NCI-H2081 treated with DMSO at 0.1 percent for 48 hours (cell line): ENCODE measurements around the gene RDH12.

Experiments used
- DNase-seq: peaks from one replicate; lab custom pipeline; 2025; lab: John Stamatoyannopoulos, UW

The RDH12 gene

DNA sequence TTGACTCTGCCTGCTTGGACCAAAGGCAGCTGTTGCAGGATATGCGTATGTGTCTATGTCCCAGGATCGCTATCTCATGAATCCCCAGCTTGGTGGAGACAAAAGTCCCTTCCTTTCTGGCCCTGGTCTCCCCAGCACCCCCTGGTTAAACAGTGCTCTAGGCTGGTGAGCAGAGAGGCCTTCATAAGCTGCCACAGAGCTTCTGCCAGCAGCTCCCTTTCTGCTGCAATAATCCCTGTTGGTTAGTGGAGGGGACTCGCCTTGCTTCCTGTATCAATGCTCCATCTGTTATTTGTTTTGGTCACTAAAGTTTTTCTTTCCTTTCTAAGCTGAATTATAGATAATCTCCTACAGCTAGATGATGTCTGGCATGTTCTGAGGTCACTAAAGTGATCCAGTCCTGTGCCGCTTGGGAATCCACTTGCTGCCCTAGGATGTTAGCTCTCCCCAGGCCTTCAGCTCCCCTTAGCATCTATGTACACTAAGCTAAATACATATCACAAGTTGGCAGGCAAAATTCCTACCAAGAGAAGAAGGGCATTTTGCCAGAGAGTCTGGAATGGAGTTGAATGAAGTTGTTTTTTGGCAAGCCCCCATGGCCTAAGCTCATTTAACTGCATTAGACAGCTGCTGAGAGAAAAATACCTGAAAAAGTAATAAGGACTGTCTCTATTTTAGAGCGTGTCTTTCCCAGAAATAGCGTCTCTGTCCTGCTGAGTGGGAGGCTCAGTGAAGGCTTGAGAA is 47.8 kb downstream of the RDH12 start:
- no peak for DNase-seq

DNA sequence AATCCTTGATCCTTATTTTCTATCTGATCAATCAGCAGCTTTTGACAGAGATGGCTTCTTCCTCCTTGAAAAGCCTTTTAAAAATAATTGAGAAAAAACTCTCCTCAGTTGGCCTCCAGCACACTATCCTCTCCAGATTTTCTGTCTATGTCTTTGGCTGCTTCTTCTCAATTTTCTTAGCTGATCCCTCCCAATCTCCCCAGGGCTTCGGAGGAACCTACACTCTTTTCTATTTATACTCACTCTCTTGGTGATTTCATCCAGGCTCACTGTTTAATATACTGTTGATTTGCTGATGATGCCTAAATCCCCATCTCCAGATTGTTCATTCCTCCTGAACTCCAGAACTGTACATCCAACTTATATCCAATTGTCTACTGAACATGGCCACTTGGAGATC is 54.8 kb downstream of the RDH12 start:
- no peak for DNase-seq

GRCh38 chr14:67757175-67757574 is 55.5 kb downstream of the RDH12 start:
- no peak for DNase-seq

GRCh38 chr14:67759916-67760315 is 58.2 kb downstream of the RDH12 start:
- DNase-seq = no peak

GRCh38 chr14:67762051-67762450 is 60.4 kb downstream of the RDH12 start:
- no peak for DNase-seq

- DNase-seq = no peak
Observed at GRCh38 chr14:67763158-67763822, 61.6 kb downstream of the RDH12 start.

GRCh38 chr14:67764496-67764895 is 62.8 kb downstream of the RDH12 start:
- no peak for DNase-seq

- DNase-seq = no peak
Observed at GRCh38 chr14:67765192-67765834, 63.6 kb downstream of the RDH12 start.

GRCh38 chr14:67766035-67766680 is 64.5 kb downstream of the RDH12 start:
- no peak for DNase-seq

GRCh38 chr14:67768219-67768618 is 66.5 kb downstream of the RDH12 start:
- no peak for DNase-seq

DNA sequence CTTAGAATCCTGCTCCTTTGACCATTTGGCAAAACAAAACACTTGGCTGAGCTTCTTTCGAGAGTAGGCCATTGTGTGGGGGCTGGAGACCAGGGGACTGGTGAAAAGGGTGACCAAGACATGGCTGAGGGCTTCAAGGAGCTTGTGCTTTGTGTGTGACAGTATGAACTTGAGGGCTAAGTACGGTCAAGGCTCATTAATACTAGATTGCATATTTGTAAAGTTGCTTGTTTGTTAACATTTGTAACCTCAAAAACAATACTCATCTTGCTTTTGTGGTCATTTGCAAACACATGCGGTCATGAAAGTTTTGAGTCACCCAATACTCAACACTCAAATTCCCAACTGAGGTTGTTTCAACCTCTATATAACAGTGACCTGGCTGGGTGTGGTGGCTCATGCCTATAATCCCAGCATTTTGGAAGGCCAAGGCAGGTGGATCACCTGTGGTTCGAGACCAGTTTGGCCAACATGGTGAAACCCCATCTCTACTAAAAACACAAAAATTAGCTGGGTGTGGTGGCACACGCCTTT is 72.2 kb downstream of the RDH12 start:
- DNase-seq = no peak

- DNase-seq = no peak
Observed at GRCh38 chr14:67776653-67777322, 75.1 kb downstream of the RDH12 start.

DNA sequence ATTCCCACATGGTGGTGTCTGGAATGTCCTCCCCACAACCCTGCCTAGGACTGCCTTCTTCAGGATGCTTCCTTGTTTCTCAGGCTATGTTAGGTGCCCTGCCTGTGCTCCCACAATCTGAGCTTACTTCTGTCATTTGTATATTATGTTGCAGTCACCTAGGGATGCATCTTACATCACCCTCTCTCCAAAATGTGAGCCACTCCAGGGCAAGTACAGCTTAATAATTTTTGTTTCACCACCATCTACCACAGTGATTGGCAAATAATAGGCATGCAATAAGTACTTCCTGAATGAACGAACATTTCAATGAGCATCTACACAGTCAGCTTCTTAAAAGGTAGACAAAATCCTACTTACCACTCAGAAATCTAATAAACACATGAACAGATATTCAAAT is 77.1 kb downstream of the RDH12 start:
- DNase-seq = no peak

- no peak for DNase-seq
Observed at GRCh38 chr14:67782090-67782489, 80.4 kb downstream of the RDH12 start.
